K562 (cell line): ENCODE results near the gene SEC61A1. TPM values are rescaled to one million over a fixed set of nuclear protein-coding genes. Genes with fewer than 3 reads are reported as not detected.

Source experiments
- ATAC-seq: fragments of 200-7000 bp; cut with Tn5 transposase; 3 replicates; pipeline ENCODE4 v1.9.1; 2020; ENCODE audit warnings: moderate library complexity
- BruUV-seq: library from RNA; stranded (reverse); fragments of 400-500 nt; replicated peaks from 2 replicates; lab custom pipeline; 2021; lab: Mats Ljungman, UMichigan
- CTCF ChIA-PET: fragments of 300-600 bp; formaldehyde crosslinking; extraction: SDS; loops from one replicate; lab custom pipeline; 2021; ENCODE audit warnings: low intra/inter-chr PET ratio; lab: Yijun Ruan, JAX
- POLR2A ChIA-PET: fragments of 300-600, 350-650 bp; sonication (Branson Sonifier 250); formaldehyde crosslinking; extraction: SDS; loops from one replicate; lab custom pipeline; 2021; ENCODE audit warnings: antibody characterized with exemption, inconsistent platforms; lab: Yijun Ruan, JAX
- DNase-seq, 4 experiments: peaks; one replicate each; pipeline versions ENCODE4 v3.0.0 to v3.0.0-alpha.2; 2011 to 2018; ENCODE audit warnings: low spot score in 3 of 4, mixed read lengths in 3 of 4; ENCODE audit errors: extremely low read depth in 1 of 4
- FAIRE-seq: peaks from 2 replicates; lab custom pipeline; 2011; peaks lifted over from hg19 to GRCh38; lab: Jason Lieb, UNC
- H2AFZ ChIP-seq: 2 replicates; pipeline ENCODE4 v1.6.0; 2011; ENCODE audit warnings: low read depth, low read length, control low read depth, inconsistent platforms
- H3K27ac ChIP-seq: fragments of 200-600 bp; 3 replicates; pipeline ENCODE4 v1.8.0; 2011; ENCODE audit warnings: low read depth, mild to moderate bottlenecking, control low read depth, inconsistent platforms, low read length, moderate library complexity, mixed read lengths; ENCODE audit errors: extremely low read depth
- H3K27me3 ChIP-seq, 2 experiments: fragments of 300-600 bp in 1 of 2; 2 replicates in 1 of 2; 3 replicates in 1 of 2; pipeline versions ENCODE4 v1.6.0 to v1.8.0; 2011; ENCODE audit warnings: inconsistent platforms in 2 of 2, low read length in 2 of 2, mild to moderate bottlenecking in 1 of 2, mixed read lengths in 1 of 2, moderate library complexity in 1 of 2; ENCODE audit not compliant: control insufficient read depth in 2 of 2, insufficient read depth in 2 of 2
- H3K36me3 ChIP-seq: fragments of 300-600 bp; 3 replicates; pipeline ENCODE4 v1.8.0; 2011; ENCODE audit warnings: mild to moderate bottlenecking, low read length, inconsistent platforms; ENCODE audit not compliant: control insufficient read depth, insufficient read depth
- H3K4me1 ChIP-seq, 2 experiments: fragments of 200-600 bp in 1 of 2; replicated peaks in 1 of 2; 2 replicates in 1 of 2; 3 replicates in 1 of 2; pipeline versions ENCODE4 v1.5.1 to v1.8.0; 2011; ENCODE audit warnings: inconsistent platforms in 2 of 2, low read length in 2 of 2, mild to moderate bottlenecking in 1 of 2, mixed read lengths in 1 of 2, moderate library complexity in 1 of 2; ENCODE audit not compliant: control insufficient read depth in 2 of 2, insufficient read depth in 2 of 2
- H3K4me2 ChIP-seq: 2 replicates; pipeline ENCODE4 v1.6.1; 2011; ENCODE audit warnings: low read length, control low read depth, inconsistent platforms, mixed read lengths; ENCODE audit not compliant: insufficient read depth
- H3K4me3 ChIP-seq: fragments of 200-600 bp; sonication (generic), shearing (Covaris generic); 2 replicates; pipeline ENCODE4 v1.5.1; 2016; ENCODE audit warnings: control low read depth, inconsistent platforms
- H3K79me2 ChIP-seq: fragments of 200-600 bp; 3 replicates; pipeline ENCODE4 v1.8.0; 2011; ENCODE audit warnings: low read length, inconsistent platforms; ENCODE audit not compliant: control insufficient read depth, insufficient read depth
- H3K9ac ChIP-seq, 2 experiments: 2 replicates each; pipeline versions ENCODE4 v1.6.0 to v1.6.1; 2011; ENCODE audit warnings: low read depth in 2 of 2, low read length in 2 of 2, control low read depth in 1 of 2, inconsistent platforms in 1 of 2, mild to moderate bottlenecking in 1 of 2, mixed read lengths in 1 of 2; ENCODE audit not compliant: insufficient read depth in 1 of 2
- H3K9me1 ChIP-seq: one replicate; pipeline ENCODE4 v1.6.0; 2011; ENCODE audit warnings: inconsistent platforms, mild to moderate bottlenecking, low read length, moderate library complexity; ENCODE audit not compliant: control insufficient read depth, insufficient read depth
- H3K9me3 ChIP-seq: replicated peaks from 2 replicates; pipeline ENCODE4 v1.5.1; 2011; ENCODE audit warnings: low read depth, low read length, inconsistent platforms; ENCODE audit not compliant: control insufficient read depth, insufficient read depth
- H4K20me1 ChIP-seq: replicated peaks from 2 replicates; pipeline ENCODE4 v1.6.1; 2011; ENCODE audit warnings: low read length, inconsistent platforms, mixed read lengths; ENCODE audit not compliant: control insufficient read depth, insufficient read depth
- ARNT ChIP-seq, 2 experiments: fragments of 450-650 bp; IDR thresholded peaks; 2 replicates each; pipeline ENCODE4 v1.6.1; 2016; ENCODE audit warnings: mild to moderate bottlenecking in 1 of 2
- ATF7 ChIP-seq: fragments of 450-650 bp; IDR thresholded peaks from 2 replicates; pipeline ENCODE4 v1.7.1; 2014; ENCODE audit warnings: mild to moderate bottlenecking, moderate library complexity
- CREB1 ChIP-seq, 2 experiments: sonication (generic) in 1 of 2; formaldehyde crosslinking in 1 of 2; IDR thresholded peaks; 2 replicates each; pipeline versions ENCODE4 v1.6.1 to v1.8.0; 2012 to 2022; ENCODE audit warnings: inconsistent platforms in 1 of 2, mild to moderate bottlenecking in 1 of 2, missing genetic modification reagents in 1 of 2, moderate library complexity in 1 of 2
- CREM ChIP-seq: IDR thresholded peaks from 2 replicates; pipeline ENCODE4 v1.6.1; 2014; ENCODE audit warnings: antibody characterized with exemption, low read depth
- FOXJ2 ChIP-seq: fragments of 200-800 bp; sonication (Bioruptor generic); IDR thresholded peaks from 2 replicates; pipeline ENCODE4 v1.6.1; 2016; ENCODE audit warnings: missing genetic modification characterization, missing compliant biosample characterization
- HDGF ChIP-seq: fragments of 450-650 bp; IDR thresholded peaks from 2 replicates; pipeline ENCODE4 v1.6.1; 2016
- JUN ChIP-seq, 2 experiments: sonication (generic) in 1 of 2; formaldehyde crosslinking in 1 of 2; IDR thresholded peaks; 2 replicates each; pipeline versions ENCODE4 v1.6.1 to v1.8.0; 2012 to 2022; ENCODE audit warnings: borderline replicate concordance in 2 of 2, mild to moderate bottlenecking in 2 of 2, improper control_type of control experiment in 1 of 2, low read depth in 1 of 2, low read length in 1 of 2, missing genetic modification reagents in 1 of 2
- JUND ChIP-seq, 2 experiments: IDR thresholded peaks; 2 replicates in 1 of 2; 3 replicates in 1 of 2; pipeline ENCODE4 v1.6.1; 2011; ENCODE audit warnings: borderline replicate concordance in 2 of 2, low read depth in 2 of 2, low read length in 2 of 2, improper control_type of control experiment in 1 of 2, missing biosample characterization in 1 of 2, missing genetic modification characterization in 1 of 2, missing genetic modification reagents in 1 of 2
- KHSRP ChIP-seq: fragments of 450-650 bp; IDR thresholded peaks from 2 replicates; pipeline ENCODE4 v1.6.1; 2017
- MYC ChIP-seq, 2 experiments: fragments of 250-450 bp in 1 of 2; sonication (Bioruptor Pico) in 1 of 2; IDR thresholded peaks; 2 replicates each; pipeline versions ENCODE4 v1.5.1 to v1.6.1; 2012 to 2021; ENCODE audit warnings: low read depth in 2 of 2, borderline replicate concordance in 1 of 2, improper control_type of control experiment in 1 of 2, low read length in 1 of 2, mild to moderate bottlenecking in 1 of 2, moderate library complexity in 1 of 2
- NBN ChIP-seq: fragments of 450-650 bp; IDR thresholded peaks from 2 replicates; pipeline ENCODE4 v1.6.1; 2016; ENCODE audit warnings: low read depth, mild to moderate bottlenecking
- NCOA1 ChIP-seq: fragments of 450-650 bp; IDR thresholded peaks from 2 replicates; pipeline ENCODE4 v1.6.1; 2016; ENCODE audit warnings: low read depth
- SLC30A9 ChIP-seq: fragments of 250-450 bp; sonication (Bioruptor Pico); IDR thresholded peaks from 2 replicates; pipeline ENCODE4 v1.8.0; 2022; ENCODE audit warnings: mild to moderate bottlenecking, moderate library complexity
- SRSF3 ChIP-seq: fragments of 200-400 bp; formaldehyde crosslinking; IDR thresholded peaks from 2 replicates; pipeline ENCODE4 v1.6.1; 2016; ENCODE audit warnings: mild to moderate bottlenecking, low read length, moderate library complexity; ENCODE audit not compliant: insufficient read depth
- SRSF9 ChIP-seq: fragments of 200-400 bp; formaldehyde crosslinking; IDR thresholded peaks from 2 replicates; pipeline ENCODE4 v1.6.1; 2017; ENCODE audit warnings: low read depth, low read length, borderline replicate concordance
- ZNF239 ChIP-seq: fragments of 250-450 bp; sonication (Bioruptor Pico); IDR thresholded peaks from 2 replicates; pipeline ENCODE4 v1.4.0; 2020; ENCODE audit warnings: mild to moderate bottlenecking
- ZNF324 ChIP-seq: fragments of 250-450 bp; sonication (Bioruptor Pico); IDR thresholded peaks from 2 replicates; pipeline ENCODE4 v1.4.0; 2020; ENCODE audit warnings: mild to moderate bottlenecking
- WGBS: fragments of 100-300 bp; shearing (Covaris generic); methylation state at CpG from one replicate; pipeline ENCODE4 v1.1.6; 2016; ENCODE audit warnings: low coverage, mixed read lengths; ENCODE audit not compliant: insufficient coverage; ENCODE audit errors: missing lambda C conversion rate; 5-methylcytosine and 5-hydroxymethylcytosine counted together
- in situ Hi-C: fragments of 300-500 bp; cut with MboI; formaldehyde crosslinking; loops from 4 replicates; pipeline ENCODE4 v1.15.0; 2018; ENCODE audit warnings: inconsistent platforms, mixed read lengths
- intact Hi-C: fragments of 100-400 bp; cut with micrococcal nuclease; formaldehyde crosslinking; loops from 2 replicates; pipeline ENCODE4 v1.14.2; 2022
- polyA plus RNA-seq, 8 experiments: library from polyadenylated mRNA; depleted of rRNA in 4 of 8; stranded (reverse) in 5 of 8; unstranded in 3 of 8; fragments of >200 nt; fragmentation: Nextera tagmentation in 2 of 8; fragmentation: Illumina TruSeq in 1 of 8; extraction: Ambion mirVana in 2 of 8; extraction: Trizol in 1 of 8; gene quantifications; 2 replicates each; pipeline versions ENCODE4 v1.2.1 to v1.2.3, GENCODE V29; 2011 to 2014; ENCODE audit warnings: inconsistent platforms in 1 of 8, missing spikeins in 1 of 8
- total RNA-seq, 7 experiments: library from RNA; depleted of rRNA in 6 of 7; stranded (reverse); fragments of >200 nt in 6 of 7; fragmentation: Illumina TruSeq in 2 of 7; extraction: Trizol in 2 of 7; gene quantifications; 2 replicates each; pipeline versions ENCODE4 v1.2.1 to v1.2.3, GENCODE V29; 2011 to 2021; ENCODE audit warnings: low replicate concordance in 1 of 7
- TF ChIP-seq, protein P1 (sequence below): sonication (generic); formaldehyde crosslinking; IDR thresholded peaks from 2 replicates; pipeline ENCODE4 v1.8.1; 2022; ENCODE audit warnings: missing genetic modification reagents
- TF ChIP-seq, protein P2 (sequence below): fragments of 250-450 bp; sonication (Bioruptor Pico); IDR thresholded peaks from 2 replicates; pipeline ENCODE4 v1.5.1; 2021; ENCODE audit warnings: mild to moderate bottlenecking

The SEC61A1 gene
- total and polyA plus RNA-seq, 9 of the 15 experiments (the other 6 are each of a cell fraction or from before 2014, with no cell fraction given) = 1.9 to 140 (median 79.1) TPM

- CTCF ChIA-PET = no interaction called here
- POLR2A ChIA-PET = no interaction called here
- WGBS = 46% methylated on average over 12 of the region's 14 CpGs
- TF ChIP-seq CREB1 (IDR thresholded peaks at IDR 0.05) (peak; percentile 70), CREB1 (CRISPR knock-in tag; IDR thresholded peaks at IDR 0.05) (peak; percentile 82), ARNT (IDR thresholded peaks at IDR 0.05) (no peak), KHSRP (peak; percentile 59; the same call in 1 of the 2 replicates), JUN (IDR thresholded peaks at IDR 0.05; ENCODE audit: borderline replicate concordance, low read depth, low read length) (peak; percentile 65), JUN (CRISPR knock-in tag; IDR thresholded peaks at IDR 0.05; ENCODE audit: borderline replicate concordance) (no peak), HDGF (no peak), MYC (IDR thresholded peaks at IDR 0.05; ENCODE audit: low read depth, low read length) (no peak), MYC (CRISPR knock-in tag; IDR thresholded peaks at IDR 0.05; ENCODE audit: borderline replicate concordance, low read depth) (no peak), ZNF324 (no peak), NBN (peak; percentile 48; the same call in 1 of the 2 replicates), ZNF239 (CRISPR knock-in tag) (no peak), SRSF3 (no peak), FOXJ2 (tag) (no peak), NCOA1 (0 out of 2 replicates have a peak, but pooled peaks have one; percentile 30), SLC30A9 (CRISPR knock-in tag) (no peak), JUND (IDR thresholded peaks at IDR 0.05; ENCODE audit: borderline replicate concordance, low read depth, low read length) (peak; percentile 79), JUND (tag; IDR thresholded peaks at IDR 0.05; ENCODE audit: borderline replicate concordance, low read depth, low read length) (peak; percentile 49; the same call in 2 of the 3 replicates), CREM (peak; percentile 94), SRSF9 (no peak), ATF7 (peak; percentile 93)
- TF ChIP-seq, protein P1, sequence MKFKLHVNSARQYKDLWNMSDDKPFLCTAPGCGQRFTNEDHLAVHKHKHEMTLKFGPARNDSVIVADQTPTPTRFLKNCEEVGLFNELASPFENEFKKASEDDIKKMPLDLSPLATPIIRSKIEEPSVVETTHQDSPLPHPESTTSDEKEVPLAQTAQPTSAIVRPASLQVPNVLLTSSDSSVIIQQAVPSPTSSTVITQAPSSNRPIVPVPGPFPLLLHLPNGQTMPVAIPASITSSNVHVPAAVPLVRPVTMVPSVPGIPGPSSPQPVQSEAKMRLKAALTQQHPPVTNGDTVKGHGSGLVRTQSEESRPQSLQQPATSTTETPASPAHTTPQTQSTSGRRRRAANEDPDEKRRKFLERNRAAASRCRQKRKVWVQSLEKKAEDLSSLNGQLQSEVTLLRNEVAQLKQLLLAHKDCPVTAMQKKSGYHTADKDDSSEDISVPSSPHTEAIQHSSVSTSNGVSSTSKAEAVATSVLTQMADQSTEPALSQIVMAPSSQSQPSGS (CRISPR knock-in tag) = peak; percentile 46; the same call in 1 of the 2 replicates
- TF ChIP-seq, protein P2, sequence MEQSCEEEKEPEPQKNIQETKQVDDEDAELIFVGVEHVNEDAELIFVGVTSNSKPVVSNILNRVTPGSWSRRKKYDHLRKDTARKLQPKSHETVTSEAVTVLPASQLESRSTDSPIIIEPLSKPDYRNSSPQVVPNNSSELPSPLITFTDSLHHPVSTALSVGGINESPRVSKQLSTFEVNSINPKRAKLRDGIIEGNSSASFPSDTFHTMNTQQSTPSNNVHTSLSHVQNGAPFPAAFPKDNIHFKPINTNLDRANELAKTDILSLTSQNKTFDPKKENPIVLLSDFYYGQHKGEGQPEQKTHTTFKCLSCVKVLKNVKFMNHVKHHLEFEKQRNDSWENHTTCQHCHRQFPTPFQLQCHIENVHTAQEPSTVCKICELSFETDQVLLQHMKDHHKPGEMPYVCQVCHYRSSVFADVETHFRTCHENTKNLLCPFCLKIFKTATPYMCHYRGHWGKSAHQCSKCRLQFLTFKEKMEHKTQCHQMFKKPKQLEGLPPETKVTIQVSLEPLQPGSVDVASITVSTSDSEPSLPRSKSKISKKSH (CRISPR knock-in tag) = no peak
Observed at GRCh38 chr3:128012050-128012449, 40.2 kb upstream of the SEC61A1 start.

More at GRCh38 chr3:128012050-128012449, 40.2 kb upstream of the SEC61A1 start:
- no peak for FAIRE-seq
- no peaks in the 10 kb centered on the region for H4K20me1 ChIP-seq
- peaks cover 0 to 6% of the 10 kb centered on the region in 2 experiments; a peak in 2 of 5 replicates for H3K27me3 ChIP-seq
- no peaks in the 10 kb centered on the region for H3K9me1 ChIP-seq
- no peak overlapping the region for H3K4me2 ChIP-seq
- BruUV-seq = no TSS peak
- H3K9ac ChIP-seq = no peak overlapping the region
- H2AFZ ChIP-seq = no peak overlapping the region
- in situ Hi-C loops (no loop called here), intact Hi-C loops (no loop called here)
- DNase-seq = peak in 1 of 4 experiments; percentile 4
- H3K36me3 ChIP-seq = no peaks in the 10 kb centered on the region
- H3K79me2 ChIP-seq = no peaks in the 10 kb centered on the region
- no peak for ATAC-seq
- H3K9me3 ChIP-seq = no peaks in the 10 kb centered on the region
- H3K4me3 ChIP-seq = no peak overlapping the region
- peaks cover 0 to 16% of the 10 kb centered on the region in 2 experiments; a peak in 2 of 5 replicates for H3K4me1 ChIP-seq
- no peak overlapping the region for H3K27ac ChIP-seq
